ENCODE results near the gene WIPF1.

Gene WIPF1, protein sequence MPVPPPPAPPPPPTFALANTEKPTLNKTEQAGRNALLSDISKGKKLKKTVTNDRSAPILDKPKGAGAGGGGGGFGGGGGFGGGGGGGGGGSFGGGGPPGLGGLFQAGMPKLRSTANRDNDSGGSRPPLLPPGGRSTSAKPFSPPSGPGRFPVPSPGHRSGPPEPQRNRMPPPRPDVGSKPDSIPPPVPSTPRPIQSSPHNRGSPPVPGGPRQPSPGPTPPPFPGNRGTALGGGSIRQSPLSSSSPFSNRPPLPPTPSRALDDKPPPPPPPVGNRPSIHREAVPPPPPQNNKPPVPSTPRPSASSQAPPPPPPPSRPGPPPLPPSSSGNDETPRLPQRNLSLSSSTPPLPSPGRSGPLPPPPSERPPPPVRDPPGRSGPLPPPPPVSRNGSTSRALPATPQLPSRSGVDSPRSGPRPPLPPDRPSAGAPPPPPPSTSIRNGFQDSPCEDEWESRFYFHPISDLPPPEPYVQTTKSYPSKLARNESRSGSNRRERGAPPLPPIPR

DNA sequence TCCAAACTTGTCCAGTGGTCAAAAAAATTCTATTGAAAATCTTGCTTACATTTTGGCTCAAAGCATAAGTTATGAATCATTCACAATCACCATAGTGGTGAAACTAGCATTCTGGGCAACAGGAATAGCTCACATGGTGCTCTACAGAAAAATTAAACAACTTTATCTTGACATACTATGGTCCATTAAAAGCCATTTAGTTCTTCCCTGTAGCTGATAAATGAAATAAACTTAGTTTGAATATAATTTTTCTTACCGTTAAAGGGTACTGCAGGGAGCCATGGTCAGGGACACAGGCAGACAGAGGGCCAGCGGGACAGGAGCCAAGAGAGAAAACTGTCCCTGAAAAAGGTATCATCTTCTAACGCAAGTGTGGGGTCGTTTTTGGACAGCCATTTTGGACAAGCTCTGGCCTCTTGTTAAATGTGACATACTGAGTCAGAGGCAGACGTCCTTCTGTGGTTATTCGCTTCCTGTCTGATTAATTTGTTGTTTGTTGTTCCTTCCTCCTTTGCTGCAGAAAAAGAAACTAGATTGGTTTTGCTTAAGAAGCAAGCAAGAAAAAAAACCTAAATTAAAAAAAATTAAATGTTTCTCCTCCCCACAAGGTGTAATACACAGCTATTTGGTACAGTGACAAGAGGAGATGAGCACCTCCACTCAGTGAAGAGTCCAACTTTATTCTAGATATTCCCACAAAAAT is at the start of gene WIPF1:
WIPF1 (minus strand) TSS at position 460 of the 703 bp plus-strand sequence. CDS start 12,231 bp downstream, outside the sequence.
- Histone ChIP-seq H3K4me1 (ENCODE audit: insufficient read depth, low read length) (peaks cover 79% of the 10 kb centered on the region), H3K4me3 (ENCODE audit: low read depth in 1 of 2, low read length in 2 of 2) (peak within 1 kb of the TSS; percentile 19 to 54; a peak in 3 of 4 replicates), H3K4me2 (ENCODE audit: insufficient read depth, low read length) (peak within 1 kb of the TSS; percentile 80), H3K9ac (ENCODE audit: low read depth, low read length) (peak within 1 kb of the TSS; percentile 75), H3K27ac (ENCODE audit: low read length) (peak within 1 kb of the TSS; percentile 97), H3K79me2 (ENCODE audit: insufficient read depth, low read length) (peaks cover 92% of the 10 kb centered on the region), H3K9me3 (ENCODE audit: insufficient read depth, low read length, severe bottlenecking) (no peaks in the 10 kb centered on the region), H3K27me3 (ENCODE audit: insufficient read depth, low read length, poor library complexity) (no peaks in the 10 kb centered on the region), H4K20me1 (ENCODE audit: insufficient read depth, low read length) (no peaks in the 10 kb centered on the region), H3K36me3 (ENCODE audit: insufficient read depth, low read length) (peaks cover 8% of the 10 kb centered on the region; the same call in 1 of the 2 replicates), H2AFZ (ENCODE audit: low read depth, low read length) (peak within 1 kb of the TSS; percentile 7; the same call in 1 of the 2 replicates)
- ATAC-seq (ENCODE audit: insufficient read depth, low read depth) (peak; percentile 48), DNase-seq (peak; percentile 60)
- TF ChIP-seq, protein P1, sequence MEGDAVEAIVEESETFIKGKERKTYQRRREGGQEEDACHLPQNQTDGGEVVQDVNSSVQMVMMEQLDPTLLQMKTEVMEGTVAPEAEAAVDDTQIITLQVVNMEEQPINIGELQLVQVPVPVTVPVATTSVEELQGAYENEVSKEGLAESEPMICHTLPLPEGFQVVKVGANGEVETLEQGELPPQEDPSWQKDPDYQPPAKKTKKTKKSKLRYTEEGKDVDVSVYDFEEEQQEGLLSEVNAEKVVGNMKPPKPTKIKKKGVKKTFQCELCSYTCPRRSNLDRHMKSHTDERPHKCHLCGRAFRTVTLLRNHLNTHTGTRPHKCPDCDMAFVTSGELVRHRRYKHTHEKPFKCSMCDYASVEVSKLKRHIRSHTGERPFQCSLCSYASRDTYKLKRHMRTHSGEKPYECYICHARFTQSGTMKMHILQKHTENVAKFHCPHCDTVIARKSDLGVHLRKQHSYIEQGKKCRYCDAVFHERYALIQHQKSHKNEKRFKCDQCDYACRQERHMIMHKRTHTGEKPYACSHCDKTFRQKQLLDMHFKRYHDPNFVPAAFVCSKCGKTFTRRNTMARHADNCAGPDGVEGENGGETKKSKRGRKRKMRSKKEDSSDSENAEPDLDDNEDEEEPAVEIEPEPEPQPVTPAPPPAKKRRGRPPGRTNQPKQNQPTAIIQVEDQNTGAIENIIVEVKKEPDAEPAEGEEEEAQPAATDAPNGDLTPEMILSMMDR (IDR thresholded peaks at IDR 0.05; ENCODE audit: borderline replicate concordance, extremely low read depth, low read length, poor library complexity, severe bottlenecking) = no peak
- no peak for TF ChIP-seq EZH2 (IDR thresholded peaks at IDR 0.05; ENCODE audit: borderline replicate concordance, low read depth, low read length, severe bottlenecking)

DNA sequence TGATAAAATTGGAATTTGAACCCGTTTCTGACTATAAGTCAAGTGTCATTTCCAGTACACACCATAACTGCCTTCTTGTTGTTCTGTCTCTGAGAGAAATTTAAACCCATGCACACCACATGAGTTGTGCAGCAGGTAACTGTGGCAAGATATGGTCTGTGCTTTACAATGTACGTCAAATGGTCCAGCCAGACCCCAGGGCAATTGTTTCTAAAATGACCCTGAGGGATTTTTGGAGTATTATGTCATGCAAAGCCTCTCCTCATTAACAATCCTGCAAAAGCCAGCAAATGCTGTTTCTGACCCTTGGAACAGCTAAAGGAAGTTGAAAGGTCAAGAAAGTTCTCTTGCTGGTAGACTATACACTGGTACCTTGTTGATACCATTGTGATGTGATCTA is 47.7 kb upstream of the WIPF1 start:
- Histone ChIP-seq H3K9ac (ENCODE audit: low read depth, low read length) (no peak overlapping the region), H3K79me2 (ENCODE audit: insufficient read depth, low read length) (peaks cover 54% of the 10 kb centered on the region)
- DNase-seq = no peak

DNA sequence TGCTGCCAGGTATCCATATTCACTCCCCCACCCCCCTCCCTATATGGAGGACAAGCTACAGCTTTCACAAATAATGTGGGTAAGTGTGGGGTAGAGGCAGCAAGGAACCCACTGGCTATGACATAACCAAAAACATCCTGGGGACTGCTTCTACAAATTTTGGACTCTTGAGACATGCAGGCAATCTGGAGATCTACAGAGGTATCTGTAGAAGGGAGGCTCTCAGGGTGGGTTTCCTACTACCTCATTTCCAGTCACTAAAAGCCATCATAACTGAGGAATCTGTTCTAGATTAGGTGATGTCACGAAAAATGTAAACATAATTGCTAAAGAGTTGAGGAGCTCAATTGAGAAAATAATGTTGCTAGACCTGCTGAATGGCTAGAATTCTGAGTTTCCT is 46.8 kb upstream of the WIPF1 start:
- Histone ChIP-seq H3K27ac (ENCODE audit: low read length) (no peak overlapping the region), H3K9ac (ENCODE audit: low read depth, low read length) (no peak overlapping the region), H3K4me3 (ENCODE audit: low read depth in 1 of 2, low read length in 2 of 2) (no peak overlapping the region), H3K27me3 (ENCODE audit: insufficient read depth, low read length, poor library complexity) (no peaks in the 10 kb centered on the region), H3K36me3 (ENCODE audit: insufficient read depth, low read length) (peaks cover 5% of the 10 kb centered on the region; the same call in 1 of the 2 replicates), H2AFZ (ENCODE audit: low read depth, low read length) (no peak overlapping the region), H3K4me2 (ENCODE audit: insufficient read depth, low read length) (no peak overlapping the region), H3K79me2 (ENCODE audit: insufficient read depth, low read length) (peaks cover 53% of the 10 kb centered on the region), H3K4me1 (ENCODE audit: insufficient read depth, low read length) (no peaks in the 10 kb centered on the region), H4K20me1 (ENCODE audit: insufficient read depth, low read length) (no peaks in the 10 kb centered on the region), H3K9me3 (ENCODE audit: insufficient read depth, low read length, severe bottlenecking) (no peaks in the 10 kb centered on the region)
- no peak for ATAC-seq (ENCODE audit: insufficient read depth, low read depth)
- DNase-seq = no peak
- TF ChIP-seq, protein P1 (IDR thresholded peaks at IDR 0.05; ENCODE audit: borderline replicate concordance, extremely low read depth, low read length, poor library complexity, severe bottlenecking) = no peak
- TF ChIP-seq EZH2 (IDR thresholded peaks at IDR 0.05; ENCODE audit: borderline replicate concordance, low read depth, low read length, severe bottlenecking) = no peak

More for the DNA sequence above, 47.7 kb upstream of the WIPF1 start:
- Histone ChIP-seq H3K27me3 (ENCODE audit: insufficient read depth, low read length, poor library complexity) (no peaks in the 10 kb centered on the region), H3K4me2 (ENCODE audit: insufficient read depth, low read length) (no peak overlapping the region), H3K9me3 (ENCODE audit: insufficient read depth, low read length, severe bottlenecking) (no peaks in the 10 kb centered on the region), H3K27ac (ENCODE audit: low read length) (no peak overlapping the region), H3K4me3 (ENCODE audit: low read depth in 1 of 2, low read length in 2 of 2) (no peak overlapping the region), H2AFZ (ENCODE audit: low read depth, low read length) (no peak overlapping the region), H3K36me3 (ENCODE audit: insufficient read depth, low read length) (peaks cover 7% of the 10 kb centered on the region; the same call in 1 of the 2 replicates), H4K20me1 (ENCODE audit: insufficient read depth, low read length) (no peaks in the 10 kb centered on the region), H3K4me1 (ENCODE audit: insufficient read depth, low read length) (0 out of 2 replicates have a peak, but pooled peaks cover 3% of the 10 kb centered on the region)
- TF ChIP-seq, protein P1 (IDR thresholded peaks at IDR 0.05; ENCODE audit: borderline replicate concordance, extremely low read depth, low read length, poor library complexity, severe bottlenecking) = no peak
- TF ChIP-seq EZH2 (IDR thresholded peaks at IDR 0.05; ENCODE audit: borderline replicate concordance, low read depth, low read length, severe bottlenecking) = no peak
- ATAC-seq (ENCODE audit: insufficient read depth, low read depth) = no peak
